ENCODE measurements around the gene VDR. TPM values are rescaled to one million over a fixed set of nuclear protein-coding genes. Genes with fewer than 3 reads are reported as not detected.

Gene VDR
- total and polyA plus RNA-seq, 8 donors = 1.1 to 32.1 (median 2.2) TPM

DNA sequence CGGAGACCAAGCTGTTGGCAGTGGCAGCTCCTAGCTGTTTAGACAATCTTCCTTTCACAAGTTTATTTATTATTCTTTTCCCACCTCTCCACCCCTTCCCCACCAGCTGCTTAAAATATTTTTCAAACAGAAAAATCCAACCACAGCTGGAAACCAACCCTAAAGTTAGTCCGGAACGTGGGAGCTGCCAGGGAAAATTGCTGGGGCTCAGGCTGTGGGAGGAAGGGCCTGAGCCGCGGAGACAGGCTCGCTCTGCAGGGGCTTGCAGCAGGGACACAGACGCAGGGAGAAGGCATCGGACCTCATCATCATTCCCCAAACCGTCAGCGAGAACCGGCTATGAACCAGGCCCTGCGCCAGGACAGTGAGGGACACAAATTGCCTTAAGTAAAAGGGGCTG, 42.5 kb upstream of the VDR start:
- TF ChIP-seq, protein P1, sequence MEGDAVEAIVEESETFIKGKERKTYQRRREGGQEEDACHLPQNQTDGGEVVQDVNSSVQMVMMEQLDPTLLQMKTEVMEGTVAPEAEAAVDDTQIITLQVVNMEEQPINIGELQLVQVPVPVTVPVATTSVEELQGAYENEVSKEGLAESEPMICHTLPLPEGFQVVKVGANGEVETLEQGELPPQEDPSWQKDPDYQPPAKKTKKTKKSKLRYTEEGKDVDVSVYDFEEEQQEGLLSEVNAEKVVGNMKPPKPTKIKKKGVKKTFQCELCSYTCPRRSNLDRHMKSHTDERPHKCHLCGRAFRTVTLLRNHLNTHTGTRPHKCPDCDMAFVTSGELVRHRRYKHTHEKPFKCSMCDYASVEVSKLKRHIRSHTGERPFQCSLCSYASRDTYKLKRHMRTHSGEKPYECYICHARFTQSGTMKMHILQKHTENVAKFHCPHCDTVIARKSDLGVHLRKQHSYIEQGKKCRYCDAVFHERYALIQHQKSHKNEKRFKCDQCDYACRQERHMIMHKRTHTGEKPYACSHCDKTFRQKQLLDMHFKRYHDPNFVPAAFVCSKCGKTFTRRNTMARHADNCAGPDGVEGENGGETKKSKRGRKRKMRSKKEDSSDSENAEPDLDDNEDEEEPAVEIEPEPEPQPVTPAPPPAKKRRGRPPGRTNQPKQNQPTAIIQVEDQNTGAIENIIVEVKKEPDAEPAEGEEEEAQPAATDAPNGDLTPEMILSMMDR (IDR thresholded peaks at IDR 0.05) = no peak
- intact Hi-C loops (cut with DNase I) = no loop called here
- Histone ChIP-seq H3K9me3 (no peaks in the 10 kb centered on the region), H3K27ac (no peak overlapping the region), H3K36me3 (no peaks in the 10 kb centered on the region), H3K4me3 (no peak overlapping the region), H3K4me1 (peaks cover 0 to 21% of the 10 kb centered on the region in 2 donors), H3K27me3 (peaks cover 0 to 14% of the 10 kb centered on the region in 2 donors)
- ATAC-seq (no peak), DNase-seq (peak in 1 of 4 donors; percentile 54)

DNA sequence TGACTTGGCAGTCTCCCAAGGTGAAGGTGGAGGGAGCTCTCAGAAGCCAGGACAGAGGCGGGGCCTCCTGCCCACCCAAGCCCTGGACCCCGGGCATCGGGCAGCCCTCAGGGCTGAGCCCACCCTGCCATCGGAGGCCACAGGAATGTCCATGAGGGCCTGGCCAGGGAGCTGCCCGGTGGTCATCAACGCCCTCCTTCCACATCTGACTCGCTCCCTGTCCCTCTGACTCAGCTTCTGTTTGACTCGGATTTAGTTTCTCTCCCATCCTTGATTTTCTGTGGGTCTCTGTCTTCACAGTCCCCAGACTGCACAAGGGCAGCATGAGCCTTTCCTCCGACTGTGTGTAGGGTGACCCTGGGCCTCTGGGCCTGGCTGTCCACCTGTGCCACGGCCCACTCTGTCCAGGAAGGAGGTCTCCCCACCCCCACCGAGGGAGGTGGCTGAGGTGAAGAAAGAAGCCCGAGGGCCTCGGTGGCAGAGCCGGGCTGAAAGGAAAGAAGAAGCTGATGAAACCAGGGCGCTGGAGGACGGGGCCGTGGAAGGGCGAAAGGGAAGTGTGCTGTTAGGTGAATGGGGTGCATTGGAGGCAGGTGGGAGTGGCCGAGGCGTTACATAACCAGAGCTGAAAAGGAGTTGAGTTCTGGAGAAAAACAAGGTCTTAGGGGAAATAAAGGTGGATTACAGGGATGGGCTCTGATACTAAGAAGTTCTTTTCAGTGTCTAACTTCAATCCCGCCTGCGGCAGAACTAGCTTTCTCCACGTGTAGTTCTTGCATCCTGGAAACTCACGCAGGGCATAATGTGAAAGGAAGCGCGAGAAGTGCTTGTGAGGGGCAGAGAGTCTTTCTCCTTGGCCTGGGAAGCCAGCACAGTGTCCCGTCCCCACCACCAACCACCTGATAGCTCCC, 41.9 kb upstream of the VDR start:
- Histone ChIP-seq H3K4me1 (peaks cover 0 to 21% of the 10 kb centered on the region in 2 donors), H3K27ac (peak overlapping the region in 1 of 2 donors; percentile 18), H3K9me3 (no peaks in the 10 kb centered on the region), H3K36me3 (no peaks in the 10 kb centered on the region), H3K4me3 (no peak overlapping the region), H3K27me3 (peaks cover 5 to 21% of the 10 kb centered on the region in 2 donors)
- intact Hi-C loops (cut with DNase I) = no loop called here
- ATAC-seq (no peak), DNase-seq (peak in 1 of 4 donors; percentile 88)
- TF ChIP-seq, protein P1 (IDR thresholded peaks at IDR 0.05) = no peak

DNA sequence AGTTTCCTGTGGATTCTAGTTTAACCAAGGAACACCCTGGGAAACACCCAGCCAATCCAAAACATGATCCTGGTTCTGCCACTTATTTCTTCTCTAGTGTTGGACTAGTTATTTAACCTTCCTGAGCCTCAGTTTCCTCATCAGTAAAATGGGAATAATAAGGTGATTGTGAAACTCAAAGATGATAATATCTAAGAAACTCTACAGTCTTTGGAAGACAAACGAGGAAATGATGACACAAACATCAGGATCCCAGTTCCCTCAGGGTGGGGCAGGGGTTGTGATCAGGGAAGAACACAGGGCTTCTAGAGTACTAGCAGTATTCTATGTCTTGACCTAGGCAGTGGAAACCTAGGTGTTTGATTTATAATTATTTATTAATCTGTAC, 40.5 kb upstream of the VDR start:
- no peaks in the 10 kb centered on the region for H3K36me3 ChIP-seq
- no peak overlapping the region for H3K27ac ChIP-seq
- ATAC-seq (no peak), DNase-seq (no peak)
- H3K4me3 ChIP-seq = no peak overlapping the region
- no peaks in the 10 kb centered on the region for H3K9me3 ChIP-seq
- peaks cover 5 to 31% of the 10 kb centered on the region in 2 donors for H3K27me3 ChIP-seq
- peaks cover 0 to 21% of the 10 kb centered on the region in 2 donors for H3K4me1 ChIP-seq
- TF ChIP-seq, protein P1 (IDR thresholded peaks at IDR 0.05) = no peak
- intact Hi-C loops (cut with DNase I) = no loop called here

DNA sequence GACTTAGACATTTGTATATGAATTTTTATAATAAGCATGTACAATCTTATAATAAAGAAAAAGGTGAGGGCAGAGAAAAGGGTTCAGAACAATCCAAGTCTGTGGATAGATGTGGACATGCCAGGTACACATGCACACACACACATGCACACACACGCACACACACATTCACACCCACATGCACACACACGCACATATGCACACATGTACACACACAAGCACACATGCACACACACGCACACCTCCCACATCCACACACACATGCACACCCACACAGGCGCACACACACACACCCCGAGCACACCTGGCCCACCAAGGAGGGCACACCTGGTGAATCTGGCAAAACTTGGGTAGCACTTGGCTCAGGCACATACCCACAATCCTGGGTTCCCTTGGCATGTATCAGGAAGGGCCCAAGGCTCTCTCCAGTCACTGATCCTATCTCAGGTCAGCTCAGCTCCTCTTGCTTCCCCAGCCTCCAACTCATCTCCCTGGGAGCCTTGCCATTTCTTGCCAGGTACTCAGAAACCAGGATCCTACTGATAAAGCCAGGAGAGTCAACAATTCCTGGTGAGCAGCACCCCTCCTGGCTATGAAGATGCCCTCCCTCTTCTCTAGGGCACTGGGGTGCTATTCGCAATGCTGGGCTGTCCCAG, 40.0 kb upstream of the VDR start:
- Histone ChIP-seq H3K4me1 (peaks cover 0 to 21% of the 10 kb centered on the region in 2 donors), H3K27me3 (peaks cover 5 to 31% of the 10 kb centered on the region in 2 donors), H3K4me3 (no peak overlapping the region), H3K9me3 (no peaks in the 10 kb centered on the region), H3K36me3 (no peaks in the 10 kb centered on the region), H3K27ac (no peak overlapping the region)
- intact Hi-C loops (cut with DNase I) = no loop called here
- TF ChIP-seq, protein P1 (IDR thresholded peaks at IDR 0.05) = no peak
- DNase-seq (no peak), ATAC-seq (no peak)

Measured in left lung (tissue), 10 donors.